RKO (cell line): ENCODE measurements around the gene EMD.
"Not testable (repeated sequence)": the region's sequence is repeated elsewhere in the genome, so short reads cannot be mapped to it uniquely, and the experiment has no call there.

Source experiments
- DNase-seq: peaks from one replicate; pipeline ENCODE4 v3.0.0-alpha.2; 2016; ENCODE audit warnings: low spot score

Gene EMD

DNA sequence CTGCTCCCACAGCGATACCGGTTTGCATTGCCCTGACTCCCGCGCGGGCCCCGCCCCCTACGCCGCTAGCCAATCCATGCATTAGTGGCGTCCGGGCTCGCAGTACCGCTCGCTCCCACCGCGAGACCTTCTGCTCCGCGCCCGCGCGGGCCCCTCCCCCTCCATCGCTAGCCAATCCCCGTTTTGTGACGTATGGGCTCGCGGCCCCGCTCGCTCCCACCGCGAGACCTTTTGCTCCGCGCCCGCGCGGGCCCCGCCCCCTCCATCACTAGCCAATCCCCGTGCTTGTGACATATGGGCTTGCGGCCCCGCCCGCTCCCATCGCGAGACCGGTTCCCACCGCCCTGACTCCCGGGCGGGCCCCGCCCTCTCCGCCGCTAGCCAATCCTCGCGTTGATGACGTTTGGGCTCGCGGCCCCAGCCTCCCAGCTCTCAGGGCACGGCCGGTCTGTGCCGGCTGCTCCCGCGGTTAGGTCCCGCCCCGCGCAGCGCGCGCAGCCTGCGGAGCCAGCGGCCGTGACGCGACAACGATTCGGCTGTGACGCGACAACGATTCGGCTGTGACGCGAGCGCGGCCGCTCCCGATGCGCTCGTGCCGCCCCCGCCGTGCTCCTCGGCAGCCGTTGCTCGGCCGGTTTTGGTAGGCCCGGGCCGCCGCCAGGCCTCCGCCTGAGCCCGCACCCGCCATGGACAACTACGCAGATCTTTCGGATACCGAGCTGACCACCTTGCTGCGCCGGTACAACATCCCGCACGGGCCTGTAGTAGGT lies at the start of gene EMD:
TSS of gene EMD (plus strand) at position 497 of the 770 bp plus-strand sequence. CDS start at position 687, 190 bp downstream.
- DNase-seq, result peak; percentile 96

DNA sequence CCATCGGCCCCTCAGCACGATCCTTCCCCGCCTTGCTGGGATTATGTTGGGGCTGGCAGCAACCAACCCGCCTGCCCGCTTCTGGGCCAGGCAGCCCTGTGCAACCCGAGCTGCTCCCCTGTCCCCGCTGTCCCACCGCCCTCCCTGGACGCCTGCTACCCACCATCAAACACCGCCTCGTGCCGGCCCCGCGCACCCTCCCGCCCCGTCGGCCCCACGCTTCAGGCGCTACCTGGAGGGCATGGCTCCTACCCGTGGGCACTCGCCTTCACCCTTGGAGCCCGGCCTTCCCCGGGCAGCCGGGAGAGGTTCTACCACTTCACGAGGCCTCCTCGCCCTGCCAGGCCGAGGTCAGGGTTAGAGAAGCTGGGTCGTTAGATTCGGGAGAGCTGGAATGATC lies 46.5 kb upstream of the EMD start:
- DNase-seq, result no peak

GRCh38 chrX:154333116-154333515 lies 46.0 kb upstream of the EMD start:
- no peak for DNase-seq

DNA sequence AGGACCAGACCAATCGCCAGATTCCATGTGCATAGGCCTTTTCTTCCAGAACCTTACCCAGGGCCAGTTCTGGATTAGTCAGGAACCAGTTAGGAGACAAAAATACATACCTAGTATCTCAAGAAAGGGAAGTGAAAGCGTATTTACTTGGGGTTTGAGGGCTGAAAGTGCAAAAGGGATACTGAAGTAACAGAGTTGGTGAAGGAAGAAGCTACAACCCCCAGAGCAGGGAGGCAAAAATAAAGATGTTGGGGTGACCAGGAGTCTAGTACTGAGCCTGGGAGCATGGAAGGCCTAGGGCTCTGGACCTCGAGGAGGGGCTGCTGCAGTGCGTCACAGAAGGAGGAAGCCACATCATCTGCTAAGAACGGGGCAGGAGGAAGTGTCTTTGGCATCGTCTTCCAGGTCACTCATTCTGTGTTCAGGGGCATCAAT lies 45.2 kb upstream of the EMD start:
- DNase-seq, result no peak

DNA sequence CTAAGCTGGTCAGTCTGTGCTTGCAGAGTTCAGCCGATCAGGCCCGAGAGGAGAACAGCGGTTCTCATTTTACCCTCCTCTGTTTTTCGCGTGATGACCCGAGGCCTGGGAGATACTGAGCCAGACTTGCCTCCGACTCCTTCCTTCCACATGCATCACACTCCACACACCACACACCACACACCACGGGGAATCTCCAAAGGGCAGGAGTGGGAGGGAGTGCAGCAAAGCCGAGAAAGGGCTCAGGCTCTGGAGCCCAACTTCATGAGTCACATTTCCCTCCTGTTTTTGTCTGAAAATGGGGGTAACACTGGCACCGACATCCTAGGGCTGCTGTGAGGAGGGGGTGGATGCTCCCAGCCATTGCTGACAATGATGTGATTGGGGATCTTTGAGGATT lies 44.6 kb upstream of the EMD start:
- no peak for DNase-seq

DNA sequence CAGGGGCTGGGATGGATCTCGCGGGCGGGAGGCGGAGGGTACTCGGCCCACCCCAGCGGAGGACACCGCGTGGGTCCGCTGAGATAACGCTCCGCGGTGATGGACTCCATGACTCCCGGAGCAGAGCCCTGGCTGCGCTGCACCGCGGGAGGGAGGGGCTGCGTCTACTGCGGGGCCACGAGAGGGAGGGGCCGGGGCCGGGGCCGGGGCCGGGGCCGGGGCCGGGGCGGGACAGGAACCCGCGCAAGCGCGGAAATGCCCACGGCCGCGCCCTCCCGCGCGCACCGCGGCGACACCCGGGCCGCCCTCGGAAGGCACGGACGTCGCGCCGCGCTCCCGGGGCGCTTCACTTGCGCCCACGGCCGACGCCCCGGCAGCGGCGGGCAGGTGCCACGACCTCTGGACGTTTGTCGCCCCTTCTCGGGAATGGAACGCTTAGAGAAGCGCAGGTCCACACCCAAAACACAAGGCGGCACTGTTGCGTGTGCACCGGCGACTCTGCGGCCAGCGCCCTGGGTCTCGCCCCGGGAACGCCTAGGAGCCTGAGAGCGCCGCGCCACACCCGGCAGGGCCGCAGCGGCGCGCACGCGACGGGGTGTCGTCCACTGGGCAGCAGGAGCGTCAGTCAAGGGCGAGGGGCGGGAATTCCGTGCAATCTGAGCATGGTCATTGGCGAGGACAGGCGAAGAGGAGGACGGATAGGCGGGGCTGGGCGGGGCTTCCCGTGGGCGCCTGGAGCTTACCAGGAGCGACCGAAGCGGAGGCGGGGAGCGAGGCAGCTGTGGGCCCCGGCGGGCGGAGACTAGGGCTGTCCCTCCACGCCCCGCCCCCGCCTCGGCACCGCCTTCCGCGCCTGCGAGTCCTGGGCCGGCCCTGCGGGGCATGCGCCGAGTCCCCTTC lies 37.4 kb upstream of the EMD start:
- DNase-seq, result not testable (repeated sequence)

- DNase-seq, result not testable (repeated sequence)
These were observed 36.0 kb upstream of the EMD start for GRCh38 chrX:154343063-154343462.

DNA sequence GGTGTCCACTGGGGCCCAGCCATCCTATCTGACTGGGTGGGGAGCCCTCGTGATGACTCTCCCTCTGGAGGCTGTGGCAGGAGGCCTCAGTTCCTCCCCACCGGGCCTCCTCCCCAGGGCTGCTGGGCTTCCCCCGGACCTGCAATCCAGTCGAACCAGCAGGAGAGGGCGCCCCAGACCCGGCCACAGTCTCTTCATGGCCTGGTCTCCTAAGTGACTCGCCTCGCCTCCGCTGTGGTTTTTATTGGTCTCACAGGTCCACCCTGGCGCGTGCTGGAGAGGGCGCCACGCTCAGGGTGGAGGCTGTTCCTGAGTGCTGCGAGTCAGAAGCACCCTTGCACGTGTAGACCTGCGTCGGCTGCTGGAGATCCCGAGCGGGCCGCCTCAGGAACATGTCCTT lies 35.5 kb upstream of the EMD start:
- not testable (repeated sequence) for DNase-seq

DNA sequence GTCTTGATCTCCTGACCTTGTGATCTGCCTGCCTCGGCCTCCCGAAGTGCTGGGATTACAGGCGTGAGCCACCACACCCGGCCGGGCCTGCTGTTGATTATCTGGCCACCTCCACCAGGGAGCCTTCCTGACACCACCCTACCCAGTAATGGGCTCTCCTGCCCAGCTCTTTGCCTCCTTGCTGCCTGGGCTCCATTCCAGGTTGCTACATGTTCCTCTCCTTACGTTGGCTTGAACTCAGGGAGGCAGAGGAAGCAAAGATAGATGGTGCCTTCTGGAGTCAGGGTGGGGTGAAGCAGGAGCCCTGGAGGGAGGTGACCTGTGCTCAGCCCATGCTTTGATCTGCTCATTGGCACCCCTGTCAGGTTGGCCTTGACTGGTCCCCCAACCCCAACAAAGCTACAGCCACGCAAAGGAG lies 31.0 kb upstream of the EMD start:
- DNase-seq, result peak; percentile 29

GRCh38 chrX:154348646-154349358 lies 30.3 kb upstream of the EMD start:
- DNase-seq, result no peak

- no peak for DNase-seq
These were observed 29.6 kb upstream of the EMD start for GRCh38 chrX:154349359-154349935.

DNA sequence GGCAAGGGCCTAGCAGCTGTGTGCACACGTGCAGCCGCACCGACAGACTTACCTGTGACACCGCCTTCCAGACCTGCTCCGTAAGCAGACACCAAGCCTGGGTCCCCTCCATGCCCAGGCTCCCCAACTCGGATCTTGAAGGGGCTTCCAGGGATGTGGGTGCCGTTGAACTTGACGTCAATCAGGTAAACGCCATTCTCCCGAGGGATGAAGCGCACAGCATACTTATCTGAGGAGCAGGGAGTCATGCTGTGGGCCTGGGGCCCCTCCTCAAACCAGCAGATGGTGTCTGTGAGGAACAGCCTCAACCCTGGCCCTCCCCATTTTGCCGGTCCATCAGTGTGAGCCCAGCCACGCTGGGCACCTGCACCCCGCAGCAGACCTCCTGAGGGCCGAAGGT lies 29.1 kb upstream of the EMD start:
- DNase-seq, result no peak

- DNase-seq, result no peak
These were observed 28.5 kb upstream of the EMD start for GRCh38 chrX:154350429-154351182.

- DNase-seq, result no peak
These were observed 27.7 kb upstream of the EMD start for GRCh38 chrX:154351183-154352011.

DNA sequence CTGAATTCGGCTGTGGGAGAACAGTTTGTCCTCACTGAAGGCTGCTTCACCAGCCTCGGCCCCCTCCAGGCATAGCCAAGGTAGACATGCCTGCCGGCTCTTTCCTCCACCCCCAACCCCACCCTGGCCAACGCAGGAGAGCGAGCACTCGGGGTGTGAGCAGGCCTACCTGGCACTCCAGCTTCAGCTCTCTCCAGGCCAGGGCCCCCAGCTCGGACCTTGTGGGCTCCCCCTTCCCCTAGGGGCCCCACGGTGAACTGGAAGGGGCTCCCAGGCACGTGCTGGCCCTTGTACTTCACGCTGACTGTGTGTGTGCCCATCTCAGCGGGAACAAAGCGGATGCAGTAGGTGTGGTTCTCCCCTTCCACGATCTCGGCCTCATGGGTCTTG lies 27.1 kb upstream of the EMD start:
- no peak for DNase-seq

GRCh38 chrX:154352466-154352865 lies 26.6 kb upstream of the EMD start:
- DNase-seq, result no peak

- DNase-seq, result no peak
These were observed 25.8 kb upstream of the EMD start for GRCh38 chrX:154353172-154353843.

DNA sequence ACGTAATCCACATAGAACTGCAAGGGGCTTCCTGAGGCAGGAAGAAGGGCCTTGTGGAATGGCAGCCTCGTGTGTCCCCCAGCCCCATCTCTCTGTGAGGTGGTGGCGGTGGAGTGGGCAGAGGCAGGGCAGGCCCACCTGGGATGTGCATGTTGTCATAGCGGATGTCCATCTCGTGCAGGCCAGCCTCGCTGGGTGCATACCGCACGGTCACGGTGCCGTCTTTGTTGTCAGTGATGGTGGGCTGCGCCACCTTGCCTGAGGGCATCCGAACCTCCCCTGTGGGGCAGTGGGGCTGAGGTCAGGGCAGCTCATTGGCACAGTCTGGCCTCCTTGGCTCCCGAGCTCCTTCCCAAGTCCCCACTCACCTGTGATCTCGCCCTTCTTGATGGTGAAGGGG lies 25.1 kb upstream of the EMD start:
- no peak for DNase-seq

DNA sequence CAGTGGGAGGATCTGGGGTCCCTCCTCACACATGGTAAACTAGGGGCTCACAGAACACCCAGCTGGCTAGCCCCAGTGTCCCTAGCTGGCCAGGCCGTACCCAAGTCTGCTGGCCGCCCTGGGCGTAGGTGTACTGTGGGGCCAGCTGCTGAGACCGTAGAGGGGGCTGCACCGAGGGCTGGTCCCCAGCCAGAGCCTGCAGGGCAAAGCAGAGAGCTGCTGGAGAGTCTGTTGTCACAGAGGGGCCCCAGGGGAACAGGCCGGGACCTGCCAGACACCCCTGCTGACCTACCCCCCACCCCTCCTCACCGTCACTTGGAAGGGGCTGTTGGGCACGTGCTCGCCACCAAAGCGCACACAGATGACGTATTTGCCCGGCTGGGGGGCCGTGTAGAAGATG lies 24.6 kb upstream of the EMD start:
- no peak for DNase-seq
